ENCODE data around the gene DNAAF8.
"Not testable (repeated sequence)": the region's sequence is repeated elsewhere in the genome, so short reads cannot be mapped to it uniquely, and the experiment has no call there.

Gene DNAAF8

DNA sequence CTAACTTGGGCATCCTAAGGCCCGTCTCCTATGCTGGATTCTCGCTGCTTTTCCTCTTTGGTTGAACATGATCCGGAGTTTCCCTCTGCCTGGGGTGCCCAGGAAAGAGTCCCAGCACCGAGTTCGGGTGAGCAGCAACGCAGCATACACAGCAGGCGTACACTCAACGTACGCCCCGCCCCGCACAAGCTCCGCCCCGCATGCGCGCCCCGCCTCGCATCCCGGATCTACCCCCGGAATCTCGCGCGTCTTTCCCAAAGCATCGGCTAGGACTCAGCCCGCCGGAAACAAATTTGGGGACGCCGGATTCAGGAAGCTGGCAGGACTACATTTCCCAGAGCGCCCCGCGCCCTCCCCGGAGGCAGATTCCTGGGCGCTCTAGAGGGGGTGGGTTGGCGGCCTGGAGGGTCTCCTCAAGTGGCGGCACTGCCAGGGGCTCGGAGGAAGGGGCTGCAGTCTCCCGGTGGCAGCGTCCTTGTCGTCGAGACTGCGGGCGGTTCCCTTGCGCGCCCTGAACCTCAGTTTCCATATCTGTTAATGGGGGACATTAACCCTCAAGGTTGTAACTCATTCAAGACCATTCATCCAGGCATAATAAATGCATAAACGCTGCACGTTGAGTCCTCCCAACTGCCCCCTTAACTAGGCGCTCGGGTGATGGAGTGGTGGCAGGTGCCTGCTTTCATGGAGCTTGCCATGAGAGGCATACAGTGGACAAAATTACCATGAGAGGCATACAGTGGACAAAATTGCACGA, 34.4 kb downstream of the DNAAF8 start:
- H3K4me3 ChIP-seq (ENCODE audit: low read length): peak overlapping the region; percentile 90
- no peaks in the 10 kb centered on the region for H3K36me3 ChIP-seq (ENCODE audit: control insufficient read depth, insufficient read depth, low read length)
- peaks cover 21% of the 10 kb centered on the region for H3K4me1 ChIP-seq (ENCODE audit: control insufficient read depth, insufficient read depth, low read length)
- H3K27me3 ChIP-seq (ENCODE audit: control insufficient read depth, insufficient read depth, low read length): no peaks in the 10 kb centered on the region
- no peaks in the 10 kb centered on the region for H3K9me3 ChIP-seq (ENCODE audit: control insufficient read depth, low read length)
- peak overlapping the region; percentile 72 for H3K9ac ChIP-seq (ENCODE audit: low read length)

DNA sequence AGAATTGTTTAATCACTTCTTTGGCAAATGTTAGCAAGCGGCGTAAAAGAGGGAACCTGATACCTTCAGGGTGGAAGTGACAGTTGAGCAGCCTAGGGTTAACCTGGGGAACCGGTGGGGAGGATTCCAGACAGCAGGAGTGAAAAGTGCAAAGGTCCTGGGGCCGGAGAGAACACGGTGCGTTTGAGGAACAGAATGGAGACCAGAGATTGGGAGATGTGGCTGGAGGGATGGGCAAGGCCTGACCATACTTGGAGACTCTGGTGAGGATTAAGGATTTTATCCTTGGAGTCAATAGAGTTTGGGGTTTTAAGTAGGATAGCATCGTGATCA, 34.9 kb downstream of the DNAAF8 start:
- peak overlapping the region; percentile 90 for H3K4me3 ChIP-seq (ENCODE audit: low read length)
- peaks cover 21% of the 10 kb centered on the region for H3K4me1 ChIP-seq (ENCODE audit: control insufficient read depth, insufficient read depth, low read length)
- no peaks in the 10 kb centered on the region for H3K9me3 ChIP-seq (ENCODE audit: control insufficient read depth, low read length)
- peak overlapping the region; percentile 72 for H3K9ac ChIP-seq (ENCODE audit: low read length)
- H3K36me3 ChIP-seq (ENCODE audit: control insufficient read depth, insufficient read depth, low read length): no peaks in the 10 kb centered on the region
- no peaks in the 10 kb centered on the region for H3K27me3 ChIP-seq (ENCODE audit: control insufficient read depth, insufficient read depth, low read length)

DNA sequence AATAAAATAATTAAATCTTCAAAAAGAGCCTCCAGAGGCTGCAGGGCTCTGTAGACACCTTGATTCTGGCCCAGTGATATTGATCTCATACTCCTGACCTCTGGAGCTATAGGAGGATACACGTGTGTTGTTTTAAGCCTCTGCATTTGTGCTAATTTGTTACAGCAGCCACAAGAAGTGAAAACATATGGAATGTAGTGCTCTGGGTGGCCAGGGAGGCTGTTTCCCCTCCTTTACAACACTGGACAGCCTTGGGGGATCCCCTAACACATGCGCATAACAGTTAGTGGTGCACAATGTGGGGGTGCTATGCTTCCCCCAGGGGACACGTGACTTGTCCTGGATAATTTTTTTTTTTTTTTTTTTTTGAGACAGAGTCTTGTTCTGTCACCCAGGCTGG, 37.3 kb downstream of the DNAAF8 start:
- Histone ChIP-seq H3K9ac (ENCODE audit: low read length) (no peak overlapping the region), H3K36me3 (ENCODE audit: control insufficient read depth, insufficient read depth, low read length) (no peaks in the 10 kb centered on the region), H3K4me3 (ENCODE audit: low read length) (no peak overlapping the region), H3K9me3 (ENCODE audit: control insufficient read depth, low read length) (no peaks in the 10 kb centered on the region), H3K27me3 (ENCODE audit: control insufficient read depth, insufficient read depth, low read length) (no peaks in the 10 kb centered on the region), H3K4me1 (ENCODE audit: control insufficient read depth, insufficient read depth, low read length) (peaks cover 15% of the 10 kb centered on the region)

GRCh38 chr16:4772351-4772750, 38.0 kb downstream of the DNAAF8 start:
- Histone ChIP-seq H3K4me3 (ENCODE audit: low read length) (no peak overlapping the region), H3K36me3 (ENCODE audit: control insufficient read depth, insufficient read depth, low read length) (no peaks in the 10 kb centered on the region), H3K27me3 (ENCODE audit: control insufficient read depth, insufficient read depth, low read length) (no peaks in the 10 kb centered on the region), H3K9ac (ENCODE audit: low read length) (no peak overlapping the region), H3K4me1 (ENCODE audit: control insufficient read depth, insufficient read depth, low read length) (peaks cover 15% of the 10 kb centered on the region), H3K9me3 (ENCODE audit: control insufficient read depth, low read length) (no peaks in the 10 kb centered on the region)

- no peaks in the 10 kb centered on the region for H3K27me3 ChIP-seq (ENCODE audit: control insufficient read depth, insufficient read depth, low read length)
- H3K9ac ChIP-seq (ENCODE audit: low read length): no peak overlapping the region
- no peaks in the 10 kb centered on the region for H3K36me3 ChIP-seq (ENCODE audit: control insufficient read depth, insufficient read depth, low read length)
- no peaks in the 10 kb centered on the region for H3K9me3 ChIP-seq (ENCODE audit: control insufficient read depth, low read length)
- H3K4me1 ChIP-seq (ENCODE audit: control insufficient read depth, insufficient read depth, low read length): no peaks in the 10 kb centered on the region
- H3K4me3 ChIP-seq (ENCODE audit: low read length): no peak overlapping the region
These were observed 40.7 kb downstream of the DNAAF8 start for GRCh38 chr16:4775005-4775404.

DNA sequence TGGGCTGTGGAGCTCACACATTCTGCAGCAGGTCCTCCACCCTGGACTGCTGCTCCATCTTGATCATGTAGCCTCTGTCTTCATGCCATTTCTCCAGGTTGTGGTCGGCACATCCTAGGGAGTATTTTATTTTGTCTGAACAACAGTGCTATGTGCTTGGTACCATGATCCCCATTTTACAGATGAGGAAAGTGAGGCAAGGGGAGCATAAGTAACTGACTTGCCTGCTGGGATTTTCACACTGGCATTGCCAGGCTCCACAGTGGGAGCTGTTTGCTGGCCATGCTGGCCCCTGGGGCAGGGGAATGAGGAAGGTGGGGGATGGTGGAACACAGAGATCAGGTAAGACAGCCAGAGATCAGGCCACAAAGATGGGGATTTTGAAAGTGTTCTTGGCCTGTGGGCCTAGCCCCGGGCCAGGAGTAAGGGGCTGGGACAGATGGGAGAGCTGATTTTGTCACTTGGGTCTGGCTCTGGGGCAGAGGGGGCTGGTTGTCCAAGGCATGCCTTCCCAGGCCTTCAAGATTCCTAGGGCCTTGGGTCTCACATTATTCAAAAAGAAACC, 41.9 kb downstream of the DNAAF8 start:
- no peaks in the 10 kb centered on the region for H3K27me3 ChIP-seq (ENCODE audit: control insufficient read depth, insufficient read depth, low read length)
- no peak overlapping the region for H3K9ac ChIP-seq (ENCODE audit: low read length)
- no peak overlapping the region for H3K4me3 ChIP-seq (ENCODE audit: low read length)
- H3K36me3 ChIP-seq (ENCODE audit: control insufficient read depth, insufficient read depth, low read length): no peaks in the 10 kb centered on the region
- no peaks in the 10 kb centered on the region for H3K4me1 ChIP-seq (ENCODE audit: control insufficient read depth, insufficient read depth, low read length)
- H3K9me3 ChIP-seq (ENCODE audit: control insufficient read depth, low read length): no peaks in the 10 kb centered on the region

DNA sequence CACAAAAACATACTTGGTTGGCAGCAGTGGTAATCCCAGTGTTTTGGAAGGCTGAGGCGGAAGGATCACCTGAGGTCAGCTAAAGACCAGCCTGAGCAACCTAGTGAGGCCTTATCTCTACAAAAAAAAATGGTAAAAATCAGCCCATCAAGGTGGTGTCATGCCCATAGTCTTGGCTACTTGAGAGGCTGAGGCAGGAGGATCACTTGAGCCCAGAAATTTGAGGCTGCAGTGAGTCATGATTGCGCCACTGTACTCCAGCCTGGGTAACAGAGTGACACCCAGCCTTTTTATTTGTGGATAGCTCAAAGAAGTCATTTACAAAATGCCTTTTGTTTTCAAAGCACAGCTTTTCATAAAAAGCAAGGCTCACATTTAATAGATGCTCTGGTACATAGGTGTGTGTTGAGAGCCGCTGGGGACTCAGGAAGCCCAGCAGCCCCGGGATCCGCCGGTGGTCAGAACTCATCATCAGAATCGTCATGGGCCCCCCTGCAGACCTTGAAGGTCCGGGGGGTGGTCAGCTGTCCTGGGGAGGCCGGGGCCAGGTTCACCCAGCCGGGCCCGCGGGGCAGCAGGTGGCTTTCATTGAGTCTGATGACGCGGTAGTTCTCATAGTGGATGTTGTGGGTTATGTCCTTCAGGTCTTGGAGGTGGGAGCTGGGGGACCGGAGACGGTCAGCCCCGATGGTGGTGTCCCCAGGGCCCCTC, 43.2 kb downstream of the DNAAF8 start:
- Histone ChIP-seq H3K36me3 (ENCODE audit: control insufficient read depth, insufficient read depth, low read length) (no peaks in the 10 kb centered on the region), H3K27me3 (ENCODE audit: control insufficient read depth, insufficient read depth, low read length) (no peaks in the 10 kb centered on the region), H3K9ac (ENCODE audit: low read length) (no peak overlapping the region), H3K9me3 (ENCODE audit: control insufficient read depth, low read length) (no peaks in the 10 kb centered on the region), H3K4me1 (ENCODE audit: control insufficient read depth, insufficient read depth, low read length) (no peaks in the 10 kb centered on the region), H3K4me3 (ENCODE audit: low read length) (no peak overlapping the region)

GRCh38 chr16:4778050-4778392, 43.7 kb downstream of the DNAAF8 start:
- no peaks in the 10 kb centered on the region for H3K4me1 ChIP-seq (ENCODE audit: control insufficient read depth, insufficient read depth, low read length)
- H3K4me3 ChIP-seq (ENCODE audit: low read length): no peak overlapping the region
- H3K9me3 ChIP-seq (ENCODE audit: control insufficient read depth, low read length): no peaks in the 10 kb centered on the region
- no peak overlapping the region for H3K9ac ChIP-seq (ENCODE audit: low read length)
- no peaks in the 10 kb centered on the region for H3K27me3 ChIP-seq (ENCODE audit: control insufficient read depth, insufficient read depth, low read length)
- no peaks in the 10 kb centered on the region for H3K36me3 ChIP-seq (ENCODE audit: control insufficient read depth, insufficient read depth, low read length)

- no peak overlapping the region for H3K9ac ChIP-seq (ENCODE audit: low read length)
- H3K9me3 ChIP-seq (ENCODE audit: control insufficient read depth, low read length): no peaks in the 10 kb centered on the region
- no peaks in the 10 kb centered on the region for H3K27me3 ChIP-seq (ENCODE audit: control insufficient read depth, insufficient read depth, low read length)
- no peaks in the 10 kb centered on the region for H3K4me1 ChIP-seq (ENCODE audit: control insufficient read depth, insufficient read depth, low read length)
- H3K4me3 ChIP-seq (ENCODE audit: low read length): no peak overlapping the region
- H3K36me3 ChIP-seq (ENCODE audit: control insufficient read depth, insufficient read depth, low read length): no peaks in the 10 kb centered on the region
These were observed 45.9 kb downstream of the DNAAF8 start for GRCh38 chr16:4780235-4780634.

DNA sequence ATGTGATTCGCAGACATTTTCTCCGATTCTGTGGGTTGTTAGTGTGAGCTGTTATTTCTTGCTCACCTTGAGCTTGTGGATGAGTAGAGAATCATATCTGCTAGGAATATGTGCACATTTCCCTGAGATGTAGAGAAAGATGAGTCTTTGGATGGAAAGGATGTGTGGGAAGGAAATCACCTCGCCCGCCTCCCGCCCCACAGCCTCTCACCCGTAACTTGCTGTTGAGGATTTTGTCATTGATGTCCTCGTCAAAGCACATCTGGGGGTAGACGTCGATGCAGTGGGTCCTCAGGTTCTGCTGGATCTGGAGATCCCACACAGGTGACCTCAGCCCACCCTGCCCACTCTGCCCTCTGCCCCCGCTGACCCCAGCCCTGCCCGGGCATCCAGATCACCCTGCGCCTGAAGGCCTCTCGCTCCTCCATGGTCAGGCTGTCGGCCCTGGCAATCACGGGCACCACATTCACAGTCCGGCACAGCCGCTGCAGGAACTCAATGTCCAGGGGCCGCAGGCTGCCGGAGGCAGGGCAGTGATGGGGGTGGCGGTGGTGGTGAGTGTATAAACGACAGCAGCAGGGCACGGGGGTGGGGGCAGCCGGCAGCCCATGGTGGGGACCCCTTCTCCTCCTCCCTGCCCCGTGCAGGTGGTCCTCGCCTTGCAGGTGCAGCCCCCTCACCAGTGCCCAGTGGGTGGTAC, 49.1 kb downstream of the DNAAF8 start:
- Histone ChIP-seq H3K9me3 (ENCODE audit: control insufficient read depth, low read length) (no peaks in the 10 kb centered on the region), H3K36me3 (ENCODE audit: control insufficient read depth, insufficient read depth, low read length) (no peaks in the 10 kb centered on the region), H3K27me3 (ENCODE audit: control insufficient read depth, insufficient read depth, low read length) (no peaks in the 10 kb centered on the region), H3K4me1 (ENCODE audit: control insufficient read depth, insufficient read depth, low read length) (peaks cover 6% of the 10 kb centered on the region), H3K4me3 (ENCODE audit: low read length) (no peak overlapping the region), H3K9ac (ENCODE audit: low read length) (no peak overlapping the region)

- no peak overlapping the region for H3K4me3 ChIP-seq (ENCODE audit: low read length)
- no peak overlapping the region for H3K9ac ChIP-seq (ENCODE audit: low read length)
- H3K4me1 ChIP-seq (ENCODE audit: control insufficient read depth, insufficient read depth, low read length): peaks cover 10% of the 10 kb centered on the region
- H3K36me3 ChIP-seq (ENCODE audit: control insufficient read depth, insufficient read depth, low read length): no peaks in the 10 kb centered on the region
- no peaks in the 10 kb centered on the region for H3K27me3 ChIP-seq (ENCODE audit: control insufficient read depth, insufficient read depth, low read length)
- no peaks in the 10 kb centered on the region for H3K9me3 ChIP-seq (ENCODE audit: control insufficient read depth, low read length)
These were observed 49.6 kb downstream of the DNAAF8 start for GRCh38 chr16:4783951-4784336.

- not testable (repeated sequence) for H3K27me3 ChIP-seq (ENCODE audit: control insufficient read depth, insufficient read depth, low read length); H3K36me3 ChIP-seq (ENCODE audit: control insufficient read depth, insufficient read depth, low read length); H3K4me3 ChIP-seq (ENCODE audit: low read length); H3K9me3 ChIP-seq (ENCODE audit: control insufficient read depth, low read length); H3K9ac ChIP-seq (ENCODE audit: low read length)
- peaks cover 10% of the 10 kb centered on the region for H3K4me1 ChIP-seq (ENCODE audit: control insufficient read depth, insufficient read depth, low read length)
These were observed 50.2 kb downstream of the DNAAF8 start for GRCh38 chr16:4784444-4784987.

Measured in mucosa of stomach (tissue), 1 donor.